Activated T-cell treated with anti-CD3 and anti-CD28 coated beads, Interleukin-2, amount 50 U/mL, for 4 hours (primary cell): ENCODE measurements around the gene RASAL3. TPM values are rescaled to one million over a fixed set of nuclear protein-coding genes. Genes with fewer than 3 reads are reported as not detected.
A peak's percentile ranks its signal among the peaks of the same experiment; 100 is the strongest.

Source experiments
- ATAC-seq, 2 donors: fragments of 200-7000 bp; cut with Tn5 transposase; one replicate each; pipeline ENCODE4 v1.10.0; 2021
- DNase-seq: peaks from one replicate; pipeline ENCODE4 v3.0.0-alpha.2; 2020
- H3K27me3 Mint-ChIP-seq: one replicate; pipeline ENCODE4 v1.8.0; 2021; ENCODE audit warnings: low read depth, mixed read lengths
- H3K36me3 Mint-ChIP-seq: one replicate; pipeline ENCODE4 v1.8.0; 2022; ENCODE audit warnings: mixed read lengths; ENCODE audit not compliant: insufficient read depth
- H3K4me1 Mint-ChIP-seq: one replicate; pipeline ENCODE4 v1.8.0; 2021; ENCODE audit warnings: low read depth, mixed read lengths
- H3K4me3 Mint-ChIP-seq: one replicate; pipeline ENCODE4 v1.8.0; 2021; ENCODE audit warnings: mild to moderate bottlenecking, moderate library complexity, mixed read lengths
- H3K9me3 Mint-ChIP-seq: one replicate; pipeline ENCODE4 v1.8.0; 2021; ENCODE audit warnings: mixed read lengths
- total RNA-seq, 3 donors: library from RNA; stranded (reverse); gene quantifications; one replicate each; pipeline ENCODE4 v1.2.1, GENCODE V29; 2021

RASAL3 gene
- total RNA-seq, 3 donors from 2014 or later = 91.0 to 112 (median 106) TPM

DNA sequence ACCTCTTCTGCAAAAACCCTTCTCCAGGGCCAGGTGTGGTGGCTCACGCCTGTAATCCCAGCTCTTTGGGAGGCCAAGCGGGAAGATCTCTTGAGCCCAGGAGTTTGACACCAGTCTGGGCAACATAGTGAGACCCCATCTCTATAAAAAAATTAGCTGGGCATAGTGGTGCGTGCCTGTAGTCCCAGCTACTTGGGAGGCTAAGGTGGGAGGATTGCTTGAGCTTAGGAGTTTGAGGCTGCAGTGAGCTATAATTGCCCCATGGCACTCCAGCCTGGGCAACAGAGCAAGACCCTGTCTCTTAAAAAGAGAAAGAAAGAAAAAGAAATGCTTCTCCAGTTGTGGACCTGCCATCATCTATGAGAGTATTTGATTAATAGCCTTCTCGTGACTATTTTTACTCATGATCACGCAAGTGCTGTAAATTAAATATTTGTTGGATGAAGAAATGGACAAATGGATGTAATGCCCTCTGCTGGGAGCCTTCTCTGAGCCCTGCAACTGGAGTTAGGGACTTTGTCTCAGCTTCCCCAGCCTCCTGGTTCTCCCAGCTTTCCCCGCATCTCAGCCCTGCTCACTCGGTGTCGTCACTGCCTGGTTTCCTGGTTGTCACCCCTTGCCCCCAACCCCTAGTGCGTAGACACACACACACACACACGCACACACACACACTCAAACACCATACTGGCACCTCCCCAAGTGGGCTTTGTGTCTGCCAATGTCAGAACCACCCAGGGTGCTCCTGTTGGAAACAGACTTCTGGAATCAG is 26.8 kb downstream of the RASAL3 start:
- H3K36me3 Mint-ChIP-seq = no peaks in the 10 kb centered on the region

DNA sequence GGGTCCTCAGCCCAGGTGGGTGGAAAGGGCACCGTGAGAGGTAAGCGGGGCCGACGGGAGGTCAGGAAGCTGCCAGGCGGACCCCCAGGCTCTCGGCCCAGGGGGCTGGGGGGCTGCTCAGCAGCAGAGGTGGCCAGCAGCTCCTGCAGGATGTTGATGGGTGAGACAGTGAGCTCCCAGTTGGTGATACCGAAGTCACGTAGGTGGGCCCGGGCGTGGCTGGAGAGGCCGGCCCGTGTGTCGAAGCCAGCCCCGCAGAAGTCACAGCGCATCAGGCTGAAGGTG is 27.6 kb downstream of the RASAL3 start:
- no peaks in the 10 kb centered on the region for H3K36me3 Mint-ChIP-seq
- DNase-seq = no peak
- no peaks in the 10 kb centered on the region for H3K27me3 Mint-ChIP-seq
- H3K9me3 Mint-ChIP-seq = no peaks in the 10 kb centered on the region
- ATAC-seq = no peak
- H3K4me3 Mint-ChIP-seq = no peak overlapping the region
- peaks cover 13% of the 10 kb centered on the region for H3K4me1 Mint-ChIP-seq

More for the DNA sequence above, 26.8 kb downstream of the RASAL3 start:
- no peak overlapping the region for H3K4me3 Mint-ChIP-seq
- no peaks in the 10 kb centered on the region for H3K27me3 Mint-ChIP-seq
- H3K9me3 Mint-ChIP-seq = no peaks in the 10 kb centered on the region
- peaks cover 10% of the 10 kb centered on the region for H3K4me1 Mint-ChIP-seq
- ATAC-seq (no peak), DNase-seq (no peak)

DNA sequence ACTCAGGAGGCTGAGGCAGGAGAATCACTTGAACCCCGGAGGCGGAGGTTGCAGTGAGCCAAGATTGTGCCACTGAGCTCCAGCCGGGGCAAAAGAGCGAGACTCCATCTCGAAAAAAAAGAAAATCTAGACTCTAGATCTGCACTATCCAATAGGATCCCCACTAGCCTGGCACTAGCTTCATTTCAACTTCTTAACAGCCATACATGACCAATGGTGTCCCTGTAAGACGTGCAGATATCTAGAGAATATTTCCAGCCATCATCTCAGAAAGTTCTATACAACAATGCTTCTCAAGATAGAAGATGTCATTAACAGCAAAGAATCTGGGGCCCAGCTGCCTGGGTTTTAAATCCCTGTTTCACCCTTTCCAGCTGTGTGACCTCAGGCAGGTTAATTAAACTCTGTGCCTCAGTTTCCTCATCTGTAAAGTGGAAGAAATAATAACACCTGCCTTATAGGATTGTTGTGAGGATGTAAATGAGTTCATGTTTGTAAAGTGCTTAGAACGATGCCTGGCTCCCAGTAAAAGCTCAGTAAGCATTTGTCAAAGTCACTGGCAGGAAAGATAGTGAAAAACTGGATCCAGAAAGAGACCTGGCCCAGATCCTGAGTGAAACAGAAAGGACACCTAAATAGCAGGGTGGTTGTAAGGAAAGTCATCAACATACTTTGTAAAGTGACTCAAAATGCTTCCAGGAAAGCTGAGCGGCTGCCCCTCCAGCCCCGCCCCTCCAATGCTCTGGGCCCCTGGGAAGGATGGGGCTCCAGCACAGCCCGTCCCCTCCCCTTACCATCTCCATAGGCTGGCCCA is 28.1 kb downstream of the RASAL3 start:
- peaks cover 1% of the 10 kb centered on the region for H3K36me3 Mint-ChIP-seq
- H3K4me1 Mint-ChIP-seq = peaks cover 18% of the 10 kb centered on the region
- H3K4me3 Mint-ChIP-seq = no peak overlapping the region
- no peaks in the 10 kb centered on the region for H3K27me3 Mint-ChIP-seq
- H3K9me3 Mint-ChIP-seq = no peaks in the 10 kb centered on the region
- ATAC-seq = no peak
- no peak for DNase-seq

- H3K4me1 Mint-ChIP-seq = peaks cover 30% of the 10 kb centered on the region
- peaks cover 4% of the 10 kb centered on the region for H3K36me3 Mint-ChIP-seq
- H3K27me3 Mint-ChIP-seq = no peaks in the 10 kb centered on the region
- no peak for ATAC-seq
- peak overlapping the region; percentile 91 for H3K4me3 Mint-ChIP-seq
- H3K9me3 Mint-ChIP-seq = no peaks in the 10 kb centered on the region
- no peak for DNase-seq
These were observed 30.8 kb downstream of the RASAL3 start for GRCh38 chr19:15433519-15434069.

GRCh38 chr19:15432629-15433518 is 31.5 kb downstream of the RASAL3 start:
- Mint-ChIP-seq H3K9me3 (no peaks in the 10 kb centered on the region), H3K27me3 (no peaks in the 10 kb centered on the region), H3K4me1 (peaks cover 30% of the 10 kb centered on the region), H3K4me3 (peak overlapping the region; percentile 91), H3K36me3 (peaks cover 4% of the 10 kb centered on the region)
- peak; percentile 90 to 92 for ATAC-seq
- peak; percentile 91 for DNase-seq

- Mint-ChIP-seq H3K9me3 (no peaks in the 10 kb centered on the region), H3K27me3 (no peaks in the 10 kb centered on the region), H3K4me3 (peak overlapping the region; percentile 99), H3K4me1 (peaks cover 30% of the 10 kb centered on the region), H3K36me3 (peaks cover 11% of the 10 kb centered on the region)
- DNase-seq (no peak), ATAC-seq (peak; percentile 12 to 22)
These were observed 32.3 kb downstream of the RASAL3 start for GRCh38 chr19:15432018-15432494.

GRCh38 chr19:15431396-15432017 is 32.8 kb downstream of the RASAL3 start:
- Mint-ChIP-seq H3K9me3 (no peaks in the 10 kb centered on the region), H3K36me3 (peaks cover 16% of the 10 kb centered on the region), H3K4me1 (peaks cover 30% of the 10 kb centered on the region), H3K4me3 (peak overlapping the region; percentile 99), H3K27me3 (no peaks in the 10 kb centered on the region)
- no peak for DNase-seq
- no peak for ATAC-seq

DNA sequence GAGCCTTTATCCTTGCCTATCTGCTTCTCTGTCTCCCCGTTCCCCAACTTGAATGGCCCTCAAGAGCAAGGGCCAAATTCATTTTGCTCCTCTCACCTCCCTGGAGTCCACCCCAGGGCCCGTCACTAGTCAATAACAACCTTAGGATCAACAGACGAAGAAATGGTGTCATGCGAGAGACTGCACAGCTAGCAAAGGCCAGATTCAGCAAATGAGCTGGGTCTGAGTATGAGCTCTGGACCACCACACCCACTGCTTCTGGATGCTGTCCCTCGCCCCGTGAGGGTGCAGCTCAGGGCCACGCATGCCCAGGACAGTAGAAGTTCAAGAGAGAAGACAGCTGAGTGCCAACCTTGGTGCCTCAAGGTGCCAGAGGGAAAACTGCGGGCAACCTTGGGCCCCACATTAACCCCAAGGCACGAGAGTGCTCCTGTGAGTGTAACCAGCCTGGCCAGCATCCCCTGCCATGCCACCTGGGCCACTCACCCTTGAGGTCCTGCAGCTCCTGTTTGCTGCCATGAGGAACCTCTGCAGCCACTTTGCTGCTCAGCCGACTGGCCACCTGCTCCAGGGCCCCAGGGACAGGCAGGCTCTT is 33.7 kb downstream of the RASAL3 start:
- H3K4me1 Mint-ChIP-seq = peaks cover 30% of the 10 kb centered on the region
- DNase-seq = no peak
- H3K36me3 Mint-ChIP-seq = peaks cover 23% of the 10 kb centered on the region
- no peak for ATAC-seq
- no peaks in the 10 kb centered on the region for H3K27me3 Mint-ChIP-seq
- H3K9me3 Mint-ChIP-seq = no peaks in the 10 kb centered on the region
- peak overlapping the region; percentile 99 for H3K4me3 Mint-ChIP-seq

DNA sequence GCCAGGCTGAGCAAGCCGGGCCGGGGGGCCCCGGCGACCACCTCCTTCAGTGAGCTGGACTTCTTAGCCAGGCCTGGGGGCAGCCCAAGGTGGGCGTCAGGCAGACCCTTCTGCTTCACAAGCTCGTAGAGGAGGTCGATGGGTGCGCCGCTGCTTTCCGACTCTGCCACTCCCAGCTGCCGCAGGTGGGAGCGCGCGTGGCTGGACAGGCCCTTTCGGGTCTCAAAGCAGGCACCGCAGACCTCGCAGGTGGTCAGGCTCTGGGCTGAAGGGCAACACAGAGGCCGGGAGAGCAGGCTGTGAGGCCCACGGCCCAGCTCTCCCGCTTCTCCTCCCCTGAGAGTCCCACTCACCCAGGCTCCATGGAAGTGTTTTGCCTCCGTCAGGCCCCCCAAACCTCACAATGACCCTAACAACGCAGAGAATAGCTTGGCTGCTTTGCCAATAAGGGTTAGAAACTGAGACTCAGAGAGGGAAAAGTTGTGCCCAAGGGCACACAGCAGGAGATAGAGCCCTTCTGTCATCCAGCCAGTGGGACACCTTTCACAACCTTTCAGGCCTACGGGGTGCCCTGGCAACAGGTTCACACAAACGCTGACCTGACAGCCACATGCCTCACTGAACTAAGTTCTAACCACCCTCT is 34.4 kb downstream of the RASAL3 start:
- Mint-ChIP-seq H3K4me3 (peak overlapping the region; percentile 99), H3K9me3 (no peaks in the 10 kb centered on the region), H3K27me3 (no peaks in the 10 kb centered on the region), H3K36me3 (peaks cover 23% of the 10 kb centered on the region), H3K4me1 (peaks cover 30% of the 10 kb centered on the region)
- ATAC-seq (no peak), DNase-seq (no peak)

GRCh38 chr19:15428956-15429824 is 35.2 kb downstream of the RASAL3 start:
- H3K4me1 Mint-ChIP-seq = peaks cover 30% of the 10 kb centered on the region
- ATAC-seq = no peak
- H3K4me3 Mint-ChIP-seq = no peak overlapping the region

DNA sequence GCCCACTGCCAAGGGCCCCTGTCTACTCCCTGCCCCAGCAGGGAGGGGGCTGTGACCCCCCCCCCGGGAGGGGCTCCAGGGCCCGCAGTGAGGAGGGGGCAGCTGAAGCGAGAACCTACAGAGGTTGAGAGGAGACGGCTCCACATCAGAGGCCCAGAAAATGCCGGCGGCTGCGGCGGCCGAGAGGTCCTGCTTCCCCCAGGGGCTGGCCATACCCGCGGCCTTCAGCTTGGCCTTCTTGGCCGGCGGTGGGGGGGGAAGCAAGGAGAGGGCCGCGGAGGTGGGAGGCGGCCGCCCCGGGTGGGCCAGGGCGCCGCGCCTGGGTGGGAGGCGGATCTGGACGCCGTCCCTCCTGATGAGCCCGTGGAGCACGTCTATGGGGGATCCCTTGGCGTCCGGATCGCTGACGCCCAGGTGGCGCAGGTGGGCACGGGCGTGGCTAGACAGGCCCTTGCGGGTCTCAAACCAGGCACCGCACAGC is 36.3 kb downstream of the RASAL3 start:
- ATAC-seq (no peak), DNase-seq (no peak)
- Mint-ChIP-seq H3K36me3 (peaks cover 31% of the 10 kb centered on the region), H3K4me3 (no peak overlapping the region), H3K4me1 (peaks cover 23% of the 10 kb centered on the region), H3K27me3 (no peaks in the 10 kb centered on the region), H3K9me3 (no peaks in the 10 kb centered on the region)

More at GRCh38 chr19:15428956-15429824, 35.2 kb downstream of the RASAL3 start:
- Mint-ChIP-seq H3K27me3 (no peaks in the 10 kb centered on the region), H3K9me3 (no peaks in the 10 kb centered on the region), H3K36me3 (peaks cover 25% of the 10 kb centered on the region)
- DNase-seq = no peak

DNA sequence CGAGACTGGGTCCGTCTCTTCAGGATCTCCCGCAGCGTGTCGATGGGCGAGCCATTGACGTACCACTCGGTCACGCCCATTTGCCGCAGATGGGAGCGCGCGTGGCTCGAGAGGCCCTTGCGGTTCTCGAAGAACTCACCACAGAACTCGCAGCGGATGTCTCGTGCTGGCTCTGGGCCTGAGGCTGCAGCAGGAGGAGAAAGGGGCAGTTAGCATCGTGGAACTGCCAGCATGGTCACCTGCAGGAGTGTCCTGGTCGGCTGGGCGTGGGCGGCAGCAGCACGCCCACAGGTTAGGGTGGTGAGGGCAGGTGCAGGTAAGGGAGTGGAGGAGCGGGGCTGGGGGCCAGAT is 37.0 kb downstream of the RASAL3 start:
- no peak overlapping the region for H3K4me3 Mint-ChIP-seq
- peaks cover 22% of the 10 kb centered on the region for H3K4me1 Mint-ChIP-seq
- ATAC-seq = no peak
- no peaks in the 10 kb centered on the region for H3K9me3 Mint-ChIP-seq
- no peak for DNase-seq
- H3K27me3 Mint-ChIP-seq = no peaks in the 10 kb centered on the region
- peaks cover 39% of the 10 kb centered on the region for H3K36me3 Mint-ChIP-seq
